CD4-positive, alpha-beta T cell treated with Interleukin-15 for 1 hour (primary cell): ENCODE results near the gene TTC7B.

Experiments used
- DNase-seq: peaks from one replicate; pipeline ENCODE4 v3.0.0-alpha.2; 2020

TTC7B gene

DNA sequence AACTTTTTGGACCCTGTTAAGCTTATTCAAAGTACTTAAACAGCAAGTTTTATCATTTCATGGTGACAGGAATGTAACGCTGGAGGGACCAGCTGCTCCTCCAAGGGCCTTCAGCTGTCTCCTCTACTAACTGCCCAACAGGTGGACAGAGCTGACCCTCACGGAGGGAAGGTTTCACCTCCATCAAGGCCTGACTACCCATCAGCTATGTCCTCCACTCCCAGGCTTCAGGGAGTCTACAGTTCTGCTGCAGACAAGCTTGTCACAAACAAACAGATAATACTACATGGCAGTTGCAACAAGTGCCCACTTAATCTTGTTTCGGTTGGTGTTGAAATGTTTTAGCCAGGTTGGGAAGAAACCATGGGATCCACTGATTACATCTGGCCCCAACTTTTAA, 175.1 kb downstream of the TTC7B start:
- no peak for DNase-seq

DNA sequence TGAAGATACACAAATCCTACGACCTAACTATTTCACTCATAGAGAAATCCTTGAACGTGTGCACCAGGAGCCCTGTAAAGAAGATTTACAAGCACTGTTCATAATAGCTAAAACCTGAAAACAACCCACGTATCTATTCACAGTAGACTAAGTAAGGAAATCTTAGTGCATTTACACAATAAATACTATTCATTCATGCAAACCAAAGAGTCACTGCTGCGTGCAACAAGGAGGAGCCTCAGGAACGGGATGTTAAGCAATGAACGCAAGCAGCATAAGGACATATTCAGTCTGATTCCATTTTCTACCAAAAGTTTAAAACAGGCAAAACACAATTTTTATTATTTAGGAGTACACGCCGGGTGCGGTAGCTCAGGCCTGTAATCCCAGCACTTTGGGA, 176.6 kb downstream of the TTC7B start:
- no peak for DNase-seq

DNA sequence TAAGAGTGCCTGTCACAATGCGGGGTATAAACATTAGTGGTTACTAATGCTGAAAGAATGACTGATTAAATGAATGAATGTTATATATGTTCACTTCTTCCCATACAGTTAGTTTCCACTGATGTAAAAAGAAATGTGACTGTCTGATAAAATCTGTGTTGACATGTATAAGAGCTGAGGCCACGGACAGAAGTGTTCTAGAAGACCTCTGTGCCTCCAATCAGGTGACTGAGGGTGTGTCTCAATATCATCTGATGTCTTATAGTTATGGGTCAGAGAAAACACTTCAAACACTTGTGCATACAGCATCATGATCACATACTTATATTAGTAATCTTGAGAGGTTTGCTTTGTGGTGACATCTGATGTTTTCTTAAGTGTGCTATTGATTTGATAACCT, 183.4 kb downstream of the TTC7B start:
- no peak for DNase-seq

DNA sequence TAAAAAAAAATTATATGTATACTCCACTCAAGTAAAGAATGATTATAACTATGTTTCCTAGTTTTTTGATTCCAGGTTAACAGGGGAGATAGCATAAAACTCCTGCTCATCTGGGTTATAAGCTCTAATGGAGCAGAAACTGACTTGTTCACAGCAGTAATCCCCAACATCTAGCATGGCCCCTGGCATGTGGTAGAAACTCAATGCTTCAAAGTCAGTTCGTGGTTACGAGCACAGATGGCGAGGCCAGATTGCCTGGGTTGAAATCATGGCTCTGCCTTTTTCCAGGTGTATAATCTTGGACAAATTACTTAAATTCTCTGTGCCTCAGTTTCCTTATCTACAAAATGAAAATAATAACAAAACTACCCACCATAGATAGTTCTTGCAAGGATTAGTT, 183.8 kb downstream of the TTC7B start:
- DNase-seq = no peak

DNA sequence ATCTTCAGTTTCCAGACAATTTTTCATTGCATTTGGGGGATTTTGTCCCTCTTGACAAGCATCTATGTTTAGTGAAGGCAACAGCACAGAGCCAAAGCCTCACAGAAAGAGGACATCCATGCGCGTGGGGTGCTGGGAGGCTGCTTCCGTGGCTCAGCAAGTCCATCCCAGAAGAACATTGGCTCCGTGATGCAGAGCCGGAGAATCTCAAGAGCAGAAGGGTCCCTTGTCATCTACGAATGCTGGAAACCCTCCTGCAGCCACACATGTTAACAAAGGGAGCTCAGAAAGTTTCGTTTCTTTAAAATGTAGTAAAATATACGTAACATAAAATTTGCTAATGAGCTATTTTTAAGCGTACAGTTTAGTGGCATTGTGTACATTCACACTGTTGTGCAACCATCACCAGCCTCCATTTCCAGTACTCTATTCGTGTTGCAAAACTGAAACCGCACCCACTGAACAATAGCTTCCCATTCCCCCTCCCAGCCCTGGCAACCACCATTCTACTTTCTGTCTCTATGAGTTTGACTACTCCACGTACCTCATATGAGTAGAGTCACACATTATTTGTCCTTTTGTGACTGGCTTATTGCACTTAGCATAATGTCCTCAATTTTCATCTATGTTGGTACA, 185.9 kb downstream of the TTC7B start:
- peak; percentile 68 for DNase-seq

DNA sequence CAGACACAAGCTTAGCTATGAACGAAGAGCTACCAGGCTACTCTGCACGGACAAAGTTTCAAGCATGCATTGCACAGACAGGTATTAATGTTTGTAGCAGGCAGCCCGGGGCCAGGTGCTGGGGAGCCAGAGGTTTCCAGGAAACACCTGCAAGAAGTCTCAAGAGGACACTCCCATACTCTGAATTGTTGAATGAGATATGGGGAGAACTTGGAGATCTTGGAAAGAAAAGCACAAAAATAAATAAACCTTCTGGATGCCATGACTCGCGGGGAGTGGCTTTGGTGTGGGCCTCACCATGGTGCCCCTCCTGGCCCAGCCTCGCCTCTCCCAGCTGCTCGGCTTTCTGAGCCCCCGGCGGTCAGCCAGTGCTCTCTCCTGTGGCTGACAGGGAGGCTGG, 186.8 kb downstream of the TTC7B start:
- no peak for DNase-seq

DNA sequence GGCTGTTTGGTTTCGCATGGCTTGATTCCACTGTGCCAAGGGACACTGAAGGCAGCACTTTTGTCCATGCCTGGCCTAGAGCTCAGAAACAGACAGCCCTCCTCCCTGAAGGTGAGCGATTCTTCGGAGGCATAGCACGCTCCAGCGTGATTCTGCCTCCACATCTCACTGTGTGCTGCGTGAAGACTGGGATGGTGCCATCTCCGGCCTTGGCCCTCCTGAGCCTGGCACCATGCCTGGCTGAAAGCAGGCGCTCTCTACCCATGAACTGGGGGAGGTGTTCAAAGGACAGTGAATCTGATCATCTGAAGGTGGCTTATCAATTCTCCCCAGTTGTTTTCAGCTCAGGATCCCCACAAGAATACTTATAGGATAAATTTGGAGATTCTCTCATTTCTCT, 187.4 kb downstream of the TTC7B start:
- no peak for DNase-seq

DNA sequence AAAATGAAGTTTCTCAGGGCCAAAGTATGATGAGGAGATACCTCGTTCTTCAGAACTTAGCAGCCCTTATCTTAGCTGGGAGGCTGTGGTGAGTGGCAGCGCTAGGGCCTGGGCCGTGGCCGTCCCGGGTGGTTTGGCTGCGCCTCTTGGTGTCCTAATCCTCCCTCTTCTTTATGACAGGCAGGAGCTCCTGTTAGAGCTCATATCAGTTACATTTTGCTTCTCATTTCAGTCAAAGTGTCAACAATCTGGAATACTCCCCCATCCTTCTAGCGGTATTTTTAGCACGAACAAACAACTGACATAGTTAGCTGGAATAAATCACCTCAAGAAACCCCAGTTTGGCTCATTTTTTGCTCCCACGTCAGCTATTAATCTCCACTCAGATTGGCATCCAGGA, 188.8 kb downstream of the TTC7B start:
- DNase-seq = no peak

DNA sequence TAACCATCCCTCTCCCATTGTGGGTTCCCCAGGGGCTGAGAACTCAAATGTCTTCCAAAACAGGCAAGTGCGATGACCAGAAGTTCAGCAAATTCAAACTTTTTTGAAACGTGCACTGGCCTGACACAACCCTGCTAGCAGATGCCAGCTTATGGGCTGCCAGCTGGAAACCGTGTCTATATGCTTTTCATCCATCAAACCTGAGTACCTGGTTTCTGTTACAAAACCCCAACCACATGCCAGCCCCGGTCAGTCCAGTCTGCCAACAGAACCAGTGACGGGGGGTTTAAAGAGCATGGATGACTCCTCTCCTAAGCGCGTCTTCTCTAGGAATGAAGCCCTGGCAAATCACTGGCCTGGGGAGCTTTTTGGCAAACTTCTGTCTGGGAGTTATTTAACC, 189.7 kb downstream of the TTC7B start:
- DNase-seq = no peak

DNA sequence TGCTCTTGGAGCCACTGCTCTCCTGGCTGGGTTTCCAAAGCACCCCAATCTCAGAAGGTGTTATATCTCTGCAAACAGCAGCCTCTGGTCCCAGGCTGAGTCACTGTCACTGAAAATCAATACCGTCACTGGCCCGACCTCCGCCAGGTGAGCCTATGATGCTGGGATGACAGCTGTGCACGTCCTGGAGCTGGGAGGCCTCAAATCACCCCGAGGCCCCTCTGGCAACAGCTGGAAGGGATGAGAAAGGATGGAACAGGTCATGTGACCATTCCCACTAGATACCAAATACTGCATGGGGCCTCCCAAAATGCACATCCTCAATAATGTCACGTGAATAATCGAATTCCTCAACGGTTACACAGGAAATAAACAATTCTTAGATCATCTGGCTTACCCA, 190.8 kb downstream of the TTC7B start:
- no peak for DNase-seq

DNA sequence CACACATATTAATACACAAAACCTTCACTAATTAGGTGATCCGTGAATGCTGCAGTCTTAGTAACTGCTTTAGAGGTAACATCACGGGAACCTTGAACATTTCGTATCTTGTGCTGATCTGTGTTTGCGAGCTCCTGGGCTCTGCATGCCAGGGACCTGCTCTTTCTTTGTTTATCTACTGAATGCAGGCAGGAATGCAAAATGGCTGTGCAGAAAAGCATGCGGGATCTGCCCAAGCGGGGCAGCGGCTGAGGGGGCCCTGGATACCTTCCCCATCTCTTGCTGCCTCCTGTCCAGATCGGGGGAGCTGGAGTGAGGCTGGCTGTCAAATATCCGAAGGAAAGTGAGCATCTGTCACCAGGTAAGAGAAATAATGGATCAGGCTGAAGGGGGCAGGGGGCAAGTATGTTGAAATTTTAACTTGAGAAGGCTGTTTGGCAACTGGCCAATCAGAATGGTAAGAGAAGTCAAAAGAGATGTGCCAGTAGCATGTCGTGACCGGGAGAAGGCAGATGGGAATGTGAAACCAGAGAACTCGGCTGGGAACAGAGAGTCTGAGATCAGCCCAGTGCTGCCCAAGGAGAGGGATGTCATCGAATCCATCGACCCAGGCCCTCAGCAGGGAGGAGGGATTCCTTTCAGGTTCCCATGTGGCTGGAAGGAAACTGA, 191.4 kb downstream of the TTC7B start:
- no peak for DNase-seq

DNA sequence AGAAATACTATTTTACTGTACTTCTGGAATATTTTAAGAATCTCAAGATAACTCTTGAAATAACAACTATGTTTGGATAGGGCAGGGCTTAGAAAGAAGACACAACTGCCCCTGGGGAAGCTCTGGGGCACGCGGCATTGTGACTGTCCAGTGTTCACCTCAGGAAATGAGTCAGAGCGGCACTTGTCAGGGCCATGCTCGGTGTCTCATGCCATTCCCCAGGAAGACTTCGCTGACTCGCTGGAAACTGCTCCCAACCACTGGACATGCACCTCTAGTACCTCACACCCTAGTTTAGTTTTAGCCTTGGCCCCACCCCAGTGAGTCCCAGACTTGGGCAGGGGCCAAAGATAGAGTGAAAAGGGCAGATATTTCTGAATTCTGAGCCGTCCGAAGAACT, 192.0 kb downstream of the TTC7B start:
- DNase-seq = peak; percentile 65

DNA sequence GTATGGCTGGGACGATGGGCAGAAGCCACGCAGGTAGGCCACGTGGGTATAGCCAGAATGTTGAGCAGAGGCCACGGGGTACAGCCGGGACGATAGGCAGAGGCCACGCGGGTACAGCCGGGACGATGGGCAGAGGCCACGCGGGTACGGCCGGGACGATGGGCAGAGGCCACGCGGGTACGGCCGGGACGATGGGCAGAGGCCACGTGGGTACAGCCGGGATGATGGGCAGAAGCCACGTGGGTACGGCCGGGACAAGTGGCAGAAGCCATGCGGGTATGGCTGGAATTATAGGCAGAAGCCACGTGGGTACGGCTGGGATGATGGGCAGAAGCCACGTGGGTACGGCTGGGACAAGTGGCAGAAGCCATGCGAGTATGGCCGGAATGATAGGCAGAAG, 195.0 kb downstream of the TTC7B start:
- DNase-seq = no peak

DNA sequence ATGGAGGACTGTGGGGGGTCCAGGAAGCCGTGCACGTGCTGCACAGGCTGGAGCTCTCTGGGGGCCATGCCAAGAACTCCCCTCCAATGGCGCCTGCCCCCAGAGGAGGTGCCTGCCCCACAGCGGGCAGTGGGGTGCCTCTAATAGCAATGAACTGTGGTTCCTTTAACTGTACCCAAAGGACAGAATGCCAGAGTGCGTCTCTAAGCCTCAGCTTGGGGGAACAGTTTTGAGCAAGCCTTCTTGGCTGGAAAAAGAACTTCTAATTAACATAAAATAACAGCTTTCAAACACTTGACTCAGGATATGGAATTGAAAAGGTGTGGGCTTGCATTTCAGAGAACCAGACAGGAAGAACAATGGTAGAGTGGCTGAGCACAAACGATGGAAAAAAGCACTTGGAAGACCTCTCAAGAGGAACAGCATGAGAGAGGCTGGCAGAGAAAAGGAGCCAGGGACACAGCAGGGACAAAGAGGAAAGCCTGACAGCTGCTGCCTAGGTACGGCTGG, 195.6 kb downstream of the TTC7B start:
- DNase-seq = no peak

DNA sequence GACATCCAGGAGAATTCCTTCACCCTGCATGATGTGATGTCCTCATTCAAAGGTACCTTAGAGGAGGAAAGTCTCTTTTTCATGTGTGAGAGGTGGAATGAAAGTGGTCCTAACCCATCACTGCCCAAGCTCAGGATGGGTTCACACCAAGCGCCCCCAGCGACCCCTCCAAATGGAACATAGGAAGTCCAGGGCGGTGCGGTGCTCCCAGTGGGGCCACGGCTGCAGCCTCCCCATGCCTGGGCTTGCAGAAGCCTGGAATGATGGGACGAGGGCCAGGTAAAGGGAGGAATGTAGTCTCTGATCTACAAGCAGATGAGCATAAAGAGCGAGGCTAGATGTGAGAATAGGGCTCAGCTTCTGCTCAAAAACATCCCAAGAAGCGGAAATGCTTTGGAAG, 196.3 kb downstream of the TTC7B start:
- DNase-seq = no peak

DNA sequence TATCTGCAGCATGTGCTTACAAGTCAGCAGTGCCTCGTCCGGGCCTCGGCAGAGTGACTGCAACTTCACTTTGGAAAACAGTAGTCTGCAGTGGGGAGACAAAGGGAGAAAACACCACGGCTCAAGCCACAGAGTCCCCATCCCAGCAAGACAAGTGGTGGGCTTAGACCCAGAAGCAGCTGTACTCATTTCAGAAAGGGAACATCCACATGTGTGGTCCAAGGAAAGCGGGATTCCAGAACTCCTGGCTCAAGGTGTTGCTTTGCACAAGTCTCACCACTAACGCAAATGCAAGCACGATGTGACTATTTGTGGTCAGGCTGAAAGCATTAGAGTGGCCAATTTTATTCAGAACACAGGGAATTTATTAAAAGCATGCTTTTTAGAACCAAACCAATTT, 198.3 kb downstream of the TTC7B start:
- DNase-seq = no peak

DNA sequence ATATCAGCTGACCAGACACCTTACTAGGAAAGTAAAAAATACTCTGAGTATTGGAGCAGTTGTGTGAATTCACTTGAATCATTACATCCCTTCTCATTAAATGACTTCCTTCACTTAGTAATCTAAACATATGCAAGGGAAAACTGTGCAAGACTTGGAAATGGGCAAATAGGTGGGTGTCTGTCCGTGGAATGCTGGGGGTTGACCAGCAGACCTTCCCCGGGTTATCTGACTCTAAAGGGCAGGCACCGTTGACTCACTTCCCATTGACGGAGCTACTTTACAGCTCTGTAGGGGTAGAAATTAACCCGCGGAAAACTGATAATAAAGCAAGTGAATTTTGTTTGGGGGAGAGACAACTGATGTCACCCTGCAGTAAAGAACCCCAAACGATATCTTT, 199.3 kb downstream of the TTC7B start:
- no peak for DNase-seq

DNA sequence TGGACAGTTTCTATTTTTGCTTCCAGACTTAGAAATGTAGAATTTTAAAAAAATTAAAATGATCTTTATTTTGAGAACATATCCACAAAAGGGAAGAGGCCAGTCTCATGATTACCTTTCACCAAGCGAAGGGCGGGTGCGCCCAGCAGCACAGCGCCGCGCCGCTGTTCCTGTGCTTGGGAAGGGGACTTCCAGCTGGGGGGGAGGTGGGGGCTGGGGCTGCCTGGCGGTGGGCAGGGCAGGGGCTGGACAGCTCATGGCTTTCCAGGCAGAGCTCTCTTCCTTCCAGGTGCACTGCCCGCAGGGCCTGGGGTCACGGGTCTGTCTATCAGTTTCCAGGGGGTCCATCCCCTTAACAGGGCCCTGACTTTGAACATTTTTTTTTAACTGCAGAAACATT, 199.9 kb downstream of the TTC7B start:
- no peak for DNase-seq

DNA sequence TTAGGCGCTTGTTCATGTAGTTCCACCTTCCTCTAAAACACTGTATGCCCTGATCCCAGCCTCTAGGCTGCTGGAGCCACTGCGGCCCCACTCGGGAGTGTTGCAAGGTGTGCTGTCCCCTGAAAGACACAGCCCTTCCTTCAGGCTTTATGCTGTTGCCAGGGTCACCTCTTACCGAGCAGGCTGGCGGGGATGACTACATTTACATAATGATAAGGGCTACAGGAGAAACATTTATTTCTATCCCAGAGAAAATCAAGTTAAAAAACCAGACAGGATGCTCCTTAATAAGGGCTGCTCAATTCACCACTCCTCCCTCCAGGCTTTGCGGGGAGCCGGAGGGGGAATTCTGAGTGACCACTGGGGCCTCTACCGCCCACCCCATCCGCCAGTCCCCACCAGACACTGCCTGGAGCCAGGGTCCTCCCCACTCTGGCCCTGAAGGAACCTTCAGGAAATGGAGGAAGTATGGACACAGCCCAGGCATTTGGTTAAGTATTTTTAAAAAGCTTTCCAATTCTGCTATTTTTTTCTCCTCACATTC, 200.6 kb downstream of the TTC7B start:
- DNase-seq = no peak

DNA sequence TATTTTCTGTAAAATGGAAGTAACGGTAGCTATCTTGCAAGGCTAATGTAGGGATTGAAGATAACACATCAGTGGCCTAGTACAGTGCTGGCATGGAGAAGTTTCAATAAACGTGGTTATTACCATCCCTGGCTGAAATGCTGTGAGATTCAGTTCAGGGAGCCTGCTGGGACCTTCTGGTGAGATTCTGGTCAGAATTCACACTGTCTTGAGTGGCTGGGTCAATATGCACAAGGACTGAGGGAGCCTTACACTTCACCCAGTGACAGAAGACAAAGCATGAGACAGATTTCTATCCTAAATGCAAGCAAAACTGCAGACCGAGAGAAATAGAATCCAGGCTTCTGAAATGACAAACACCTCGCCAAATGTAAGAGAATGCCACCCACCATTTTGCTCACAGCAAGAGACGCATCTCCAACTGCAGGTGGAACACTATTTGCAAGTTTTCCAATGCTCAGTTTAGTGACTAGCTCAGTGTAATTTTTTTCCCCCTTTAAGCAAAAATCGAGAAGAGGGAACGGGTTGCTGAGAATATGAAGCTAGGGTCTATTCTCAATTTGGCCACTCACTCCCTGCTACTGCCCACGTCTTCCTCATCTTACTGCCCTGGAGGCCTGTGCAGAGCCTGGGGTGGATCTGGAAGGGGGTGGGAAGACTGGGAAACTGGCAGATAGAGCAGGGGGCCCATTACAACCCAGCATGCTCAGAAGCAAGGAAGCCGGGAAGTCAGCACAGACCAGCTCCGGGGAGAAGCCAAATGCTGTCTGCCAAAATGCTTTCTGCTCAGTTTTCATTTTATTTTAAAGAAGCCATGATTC, 201.3 kb downstream of the TTC7B start:
- no peak for DNase-seq

DNA sequence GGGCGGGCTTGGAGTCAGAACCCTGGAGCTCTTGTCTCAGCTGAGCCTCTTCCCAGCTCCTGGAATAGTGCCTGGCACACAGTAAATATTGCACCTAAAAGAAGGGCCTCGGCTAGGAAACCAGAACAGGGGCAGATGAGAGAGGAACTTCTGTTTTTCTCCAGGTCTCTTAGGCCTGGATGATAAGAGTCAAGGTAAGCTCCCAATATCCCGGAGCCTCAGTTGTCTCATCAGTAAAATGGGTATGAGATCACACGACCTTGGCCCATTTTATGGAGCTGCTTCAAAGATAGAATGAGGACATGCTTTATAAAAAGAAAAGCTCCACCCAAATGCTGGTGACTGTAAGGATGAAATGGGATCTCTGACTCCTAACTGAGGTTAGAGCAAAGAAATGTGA, 202.2 kb downstream of the TTC7B start:
- no peak for DNase-seq

DNA sequence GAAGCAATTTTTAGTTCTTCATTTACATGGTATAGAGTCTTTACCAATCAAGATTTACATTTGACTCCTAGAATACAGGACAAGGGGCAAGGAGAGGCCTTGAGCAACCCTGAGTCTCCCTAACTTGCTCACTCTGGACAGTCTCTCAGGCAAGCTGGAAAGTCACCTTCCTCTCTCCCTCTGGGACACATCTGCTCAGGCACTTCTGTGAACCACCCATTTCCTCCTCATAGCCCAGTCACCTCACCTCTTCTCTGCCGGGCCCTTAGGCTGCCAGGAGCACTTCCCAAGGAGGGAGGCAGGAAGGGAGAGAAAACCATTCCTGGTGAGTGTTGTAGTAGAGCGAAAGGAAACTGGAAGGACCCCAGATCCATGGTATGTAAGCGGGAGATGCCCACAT, 202.8 kb downstream of the TTC7B start:
- DNase-seq = no peak

DNA sequence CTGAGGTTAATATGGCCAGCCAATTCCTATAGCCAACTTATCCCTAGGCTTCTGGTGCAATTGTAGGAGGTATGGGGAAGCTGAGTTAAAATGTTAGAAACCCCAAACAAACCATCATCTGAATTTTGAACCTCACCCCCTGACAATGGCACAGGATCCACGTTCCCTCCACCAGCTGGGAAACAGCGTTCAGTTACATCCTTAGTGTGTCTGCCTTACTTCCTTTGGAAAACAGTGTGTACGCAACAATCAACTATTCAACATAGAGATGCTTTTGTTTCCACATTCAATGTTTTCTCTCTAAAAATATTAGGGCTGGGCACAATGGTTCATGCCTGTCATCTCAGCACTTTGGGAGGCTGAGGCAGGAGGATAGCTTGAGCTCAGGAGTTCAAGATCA, 203.4 kb downstream of the TTC7B start:
- DNase-seq = no peak

DNA sequence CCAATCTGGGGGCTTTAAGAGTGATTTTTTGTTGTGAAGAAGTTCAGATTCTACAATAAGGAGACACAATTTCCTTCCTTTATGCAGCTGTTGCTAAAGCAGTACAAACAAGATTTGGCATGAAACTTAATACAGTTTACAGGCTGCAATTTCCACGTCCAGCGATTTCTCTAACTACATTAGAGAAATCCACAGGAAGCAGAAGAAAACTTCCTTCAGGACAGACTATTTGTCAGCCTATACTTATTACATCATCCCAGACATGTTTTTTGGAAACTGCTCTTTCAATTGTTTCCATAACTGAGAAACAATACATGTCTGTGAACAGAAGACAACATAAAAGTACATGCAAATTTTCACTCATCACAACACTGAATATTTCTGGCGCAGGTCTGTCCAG, 204.3 kb downstream of the TTC7B start:
- no peak for DNase-seq
